DMS53 treated with DMSO at 0.1 percent for 48 hours (cell line): ENCODE measurements around the gene MEFV.
"Not testable (repeated sequence)": the region's sequence is repeated elsewhere in the genome, so short reads cannot be mapped to it uniquely, and the experiment has no call there.

ENCODE experiments used
- DNase-seq: peaks from one replicate; lab custom pipeline; 2025; ENCODE audit not compliant: unreplicated experiment; lab: John Stamatoyannopoulos, UW

The MEFV gene

GRCh38 chr16:3220839-3221238 is 35.6 kb downstream of the MEFV start:
- no peak for DNase-seq

DNA sequence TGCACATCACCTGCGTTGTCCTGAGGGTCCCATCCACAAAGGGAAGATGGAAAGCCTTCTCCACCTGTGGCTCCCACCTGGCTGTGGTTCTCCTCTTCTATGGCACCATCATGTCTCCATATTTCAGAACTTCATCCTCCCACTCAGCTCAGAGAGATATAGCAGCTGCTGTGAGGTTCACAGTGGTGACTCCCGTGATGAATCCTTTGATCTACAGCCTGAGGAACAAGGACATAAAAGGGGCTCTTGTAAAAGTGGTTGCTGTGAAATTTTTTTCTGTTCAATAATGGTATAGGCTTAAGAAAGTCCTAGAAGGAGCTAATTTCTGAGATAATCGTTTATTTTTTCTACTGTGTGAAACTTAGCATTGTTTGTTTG is 40.2 kb downstream of the MEFV start:
- no peak for DNase-seq

- DNase-seq, result no peak
Observed at GRCh38 chr16:3215601-3216262, 40.7 kb downstream of the MEFV start.

DNA sequence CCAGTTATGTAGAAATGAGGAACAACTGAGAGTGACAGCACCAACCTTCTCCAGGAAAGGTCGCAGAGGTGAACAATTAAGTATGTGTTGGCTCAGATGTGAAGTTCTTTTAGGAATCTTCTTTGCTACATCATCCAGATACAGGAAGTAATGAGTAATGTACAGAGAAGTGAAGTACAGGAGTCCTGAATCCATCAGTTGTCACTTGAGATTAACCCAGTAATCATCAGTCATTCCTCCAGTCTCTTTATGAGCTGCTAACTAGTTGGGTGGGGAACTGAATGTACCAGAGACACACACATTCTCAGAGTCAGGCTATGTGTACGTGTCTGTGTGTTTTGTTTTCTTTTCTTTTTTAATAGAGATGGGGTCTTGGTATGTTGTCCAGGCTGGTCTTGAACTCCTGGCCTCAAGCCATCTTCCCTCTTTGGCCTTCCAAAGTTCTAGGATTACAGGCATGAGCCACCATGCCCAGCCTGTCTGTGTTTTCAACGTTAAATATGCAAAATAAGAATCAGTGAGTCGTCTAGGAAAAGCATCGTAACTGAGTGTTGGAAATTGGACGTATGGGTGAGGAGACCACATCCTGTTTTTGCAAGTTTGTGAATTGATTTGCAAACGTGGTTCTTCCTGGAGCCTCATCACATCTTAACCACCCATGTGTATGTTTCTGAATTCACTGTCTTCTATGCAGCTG is 41.4 kb downstream of the MEFV start:
- DNase-seq, result no peak

- no peak for DNase-seq
Observed at GRCh38 chr16:3212567-3212966, 43.9 kb downstream of the MEFV start.

GRCh38 chr16:3212006-3212405 is 44.4 kb downstream of the MEFV start:
- DNase-seq, result no peak

- no peak for DNase-seq
Observed at GRCh38 chr16:3207086-3207953, 49.1 kb downstream of the MEFV start.

- DNase-seq, result not testable (repeated sequence)
Observed at GRCh38 chr16:3205939-3206338, 50.5 kb downstream of the MEFV start.

GRCh38 chr16:3202903-3203539 is 53.4 kb downstream of the MEFV start:
- DNase-seq, result no peak

DNA sequence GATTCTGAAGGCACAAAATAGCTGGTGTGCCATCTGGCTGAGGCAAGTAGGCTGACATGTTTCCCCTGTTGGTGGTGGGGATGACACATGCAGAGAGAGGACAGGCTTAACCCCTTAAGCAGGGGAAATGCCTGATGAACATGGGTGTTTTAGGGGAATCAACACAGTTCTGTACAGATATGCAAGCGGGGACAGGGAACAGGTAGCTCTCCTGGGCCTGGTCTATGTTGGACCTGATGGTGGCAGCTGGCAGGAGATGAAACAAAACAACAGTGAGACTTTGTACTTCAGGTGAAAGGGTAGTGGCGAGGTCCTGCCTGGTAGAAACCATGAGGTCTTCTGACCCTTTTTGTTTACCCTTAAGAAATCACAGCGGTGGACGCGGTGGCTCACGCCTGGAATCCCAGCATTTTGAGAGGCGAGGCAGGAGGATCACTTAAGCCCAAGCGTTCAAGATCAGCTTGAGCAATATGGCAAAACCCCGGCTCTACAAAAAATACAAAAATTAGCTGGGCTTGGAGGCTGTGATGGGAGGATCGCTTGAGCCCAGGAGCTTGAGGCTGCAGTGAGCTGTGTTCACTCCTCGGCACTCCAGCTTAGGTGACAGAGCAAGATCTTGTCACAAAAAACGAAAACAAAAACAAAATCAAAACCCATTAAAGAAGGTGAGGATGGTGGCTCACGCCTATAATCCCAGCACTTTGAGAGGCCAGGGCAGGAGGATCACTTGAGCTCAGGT is 57.9 kb downstream of the MEFV start:
- DNase-seq, result no peak

- not testable (repeated sequence) for DNase-seq
Observed at GRCh38 chr16:3197694-3198333, 58.6 kb downstream of the MEFV start.

DNA sequence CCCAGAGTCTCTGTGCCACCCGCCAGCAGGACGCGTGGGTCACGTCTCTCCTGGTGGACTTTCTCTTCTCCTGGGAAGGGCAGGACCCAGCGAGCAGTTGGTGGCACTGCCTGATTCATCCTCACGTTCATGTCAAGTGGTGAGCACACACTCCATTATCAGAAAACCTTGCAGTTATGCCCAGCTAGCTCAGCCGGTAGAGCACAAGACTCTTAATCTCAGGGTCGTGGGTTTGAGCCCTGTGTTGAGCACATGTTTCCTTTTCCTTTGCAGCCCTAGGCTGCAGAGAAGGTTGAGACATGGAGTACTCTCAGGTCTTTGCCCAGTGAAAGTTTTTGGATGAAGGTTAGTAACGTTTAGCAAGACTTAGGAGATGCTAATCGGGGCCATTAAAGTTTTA is 60.5 kb downstream of the MEFV start:
- no peak for DNase-seq

- no peak for DNase-seq
Observed at GRCh38 chr16:3194792-3195191, 61.6 kb downstream of the MEFV start.

DNA sequence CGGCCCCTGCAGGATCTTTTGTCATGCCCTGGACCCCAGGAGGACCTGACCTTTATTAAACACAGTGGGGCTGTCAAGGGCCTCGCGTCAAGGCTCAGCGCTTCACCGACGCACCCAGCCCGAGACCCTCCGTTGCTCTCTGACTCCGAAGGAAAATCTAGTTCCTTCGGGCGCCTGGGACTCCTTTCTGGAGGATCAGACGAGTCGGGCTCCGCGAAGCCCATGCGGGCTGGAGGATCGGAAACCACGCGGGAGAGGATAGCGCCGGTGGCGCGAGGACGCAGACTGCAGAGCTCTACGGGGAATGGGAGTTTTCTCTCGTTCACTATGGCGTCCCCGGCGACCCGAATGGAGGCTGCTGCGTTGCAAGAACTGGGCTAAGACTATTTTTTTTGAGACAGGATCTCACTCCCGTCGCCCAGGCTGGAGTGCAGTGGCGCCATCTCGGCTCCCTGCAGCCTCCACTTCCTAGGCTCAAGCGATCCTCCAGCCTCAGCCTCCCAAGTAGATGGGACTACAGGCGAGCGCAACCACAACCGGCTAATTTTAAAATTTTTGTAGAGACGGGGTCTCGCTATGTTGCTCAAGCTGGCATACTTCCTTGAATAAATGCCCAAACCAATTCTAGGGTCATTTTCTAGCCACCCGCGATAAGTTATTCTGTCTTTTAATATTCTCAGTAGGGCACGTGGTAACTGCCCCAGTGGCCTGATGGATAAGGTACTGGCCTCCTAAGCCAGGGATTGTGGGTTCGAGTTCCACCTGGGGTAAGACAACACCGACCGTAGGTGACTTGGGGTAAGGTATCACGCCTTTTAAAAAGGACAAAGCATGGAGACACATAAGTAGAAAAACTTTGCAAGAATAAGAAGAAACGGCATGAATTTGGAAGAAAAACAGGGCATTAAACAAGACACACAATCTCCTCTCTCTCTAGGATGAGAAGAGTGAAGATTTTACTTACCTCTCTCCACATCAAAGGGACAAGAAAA is 62.9 kb downstream of the MEFV start:
- no peak for DNase-seq

DNA sequence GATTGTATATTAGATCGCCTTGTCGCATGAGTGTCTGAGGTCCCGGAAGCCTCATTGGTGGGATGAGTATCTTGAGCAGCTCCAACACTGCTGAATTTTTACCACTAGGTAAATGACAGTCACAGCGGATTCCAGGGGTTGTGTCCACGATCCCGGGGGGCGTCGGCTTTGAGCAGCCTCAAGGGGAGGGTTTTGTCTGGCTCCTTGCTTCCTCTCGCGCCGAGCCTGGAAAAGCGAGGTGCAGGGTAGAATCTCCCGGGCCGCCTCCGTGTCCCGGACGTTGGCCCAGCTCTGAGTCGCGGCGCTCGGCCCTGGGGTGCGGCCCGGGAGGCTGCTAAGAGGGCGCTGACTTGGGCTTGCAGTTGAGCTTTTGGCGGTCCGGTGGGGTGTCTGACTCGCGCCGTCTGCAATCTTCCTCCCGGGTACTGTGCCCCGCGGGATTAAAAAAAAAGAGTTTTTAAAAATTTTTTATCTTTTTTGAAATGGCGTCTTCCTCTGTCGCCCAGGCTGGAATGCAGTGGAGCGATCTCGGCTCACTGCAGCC is 63.9 kb downstream of the MEFV start:
- DNase-seq, result no peak
